ENCODE measurements around the gene PHACTR4.

- TF ChIP-seq CTCF (IDR thresholded peaks at IDR 0.05; ENCODE audit: insufficient read depth, low read length, poor library complexity, severe bottlenecking) = no peak
- TF ChIP-seq EZH2phosphoT487 (conservative IDR thresholded peaks at IDR 0.05; ENCODE audit: low read length) = no peak
Observed at GRCh38 chr1:28482702-28483101, 113.2 kb downstream of the PHACTR4 start.

All from SU-DHL-6 (cell line).